ENCODE measurements around the gene CNTN6. TPM values are rescaled to one million over a fixed set of nuclear protein-coding genes. Genes with fewer than 3 reads are reported as not detected.

The CNTN6 gene
- total RNA-seq, 1 experiment from 2014 or later = not detected

- CTCF ChIA-PET = no interaction called here
- H3K9ac ChIP-seq (ENCODE audit: low read length) = no peak overlapping the region
- intact Hi-C loops (cut with micrococcal nuclease) = no loop called here
- H3K4me2 ChIP-seq (ENCODE audit: low read length) = no peak overlapping the region
- peaks cover 4 to 13% of the 10 kb centered on the region in 2 experiments; a peak in 2 of 4 replicates for H3K9me3 ChIP-seq (ENCODE audit: control insufficient read depth in 1 of 2, insufficient read depth in 1 of 2, low read depth in 1 of 2, low read length in 2 of 2)
- H3K27me3 ChIP-seq (ENCODE audit: insufficient read depth, low read length) = no peaks in the 10 kb centered on the region
- H3K4me3 ChIP-seq (replicated peaks in 1 of 2; ENCODE audit: low read depth in 1 of 2, low read length in 2 of 2) = no peak overlapping the region
- H4K20me1 ChIP-seq (ENCODE audit: insufficient read depth) = no peaks in the 10 kb centered on the region
- DNase-seq (ENCODE audit: low read depth, low spot score) (no peak), ATAC-seq (no peak)
- H3K79me2 ChIP-seq (ENCODE audit: insufficient read depth, low read length) = no peaks in the 10 kb centered on the region
- TF ChIP-seq FOSL1 (IDR thresholded peaks at IDR 0.05; ENCODE audit: low read depth) (no peak), ELF1 (IDR thresholded peaks at IDR 0.05; ENCODE audit: borderline replicate concordance, low read depth) (no peak), YY1 (IDR thresholded peaks at IDR 0.05; ENCODE audit: extremely low read depth, insufficient replicate concordance, low read depth, low read length) (no peak), SRF (IDR thresholded peaks at IDR 0.05; ENCODE audit: low read depth) (no peak), CTCF (IDR thresholded peaks at IDR 0.05 in 2 of 3, conservative IDR thresholded peaks at IDR 0.05 in 1 of 3; ENCODE audit: borderline replicate concordance in 1 of 3, insufficient read depth in 1 of 3, low read depth in 2 of 3, low read length in 2 of 3) (no peak), TCF7L2 (IDR thresholded peaks at IDR 0.05; ENCODE audit: borderline replicate concordance, extremely low read depth, insufficient read depth, insufficient read length) (no peak), CBX3 (IDR thresholded peaks at IDR 0.05; ENCODE audit: low read depth) (no peak), EZH2 (IDR thresholded peaks at IDR 0.05) (no peak), SIN3A (IDR thresholded peaks at IDR 0.05; ENCODE audit: low read depth) (no peak), RAD21 (IDR thresholded peaks at IDR 0.05; ENCODE audit: low read depth) (no peak), JUND (IDR thresholded peaks at IDR 0.05) (no peak)
- TF ChIP-seq, protein P1, sequence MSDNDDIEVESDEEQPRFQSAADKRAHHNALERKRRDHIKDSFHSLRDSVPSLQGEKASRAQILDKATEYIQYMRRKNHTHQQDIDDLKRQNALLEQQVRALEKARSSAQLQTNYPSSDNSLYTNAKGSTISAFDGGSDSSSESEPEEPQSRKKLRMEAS (IDR thresholded peaks at IDR 0.05) = no peak
- no TSS peak for BruUV-seq (replicated peaks)
- no peak overlapping the region for H3K27ac ChIP-seq (ENCODE audit: low read depth, low read length)
- POLR2A ChIA-PET = no interaction called here
- no peak overlapping the region for H2AFZ ChIP-seq (ENCODE audit: low read depth, low read length, poor library complexity, severe bottlenecking)
- no peaks in the 10 kb centered on the region for H3K9me2 ChIP-seq (ENCODE audit: insufficient read depth)
- no peaks in the 10 kb centered on the region for H3K36me3 ChIP-seq (ENCODE audit: control insufficient read depth in 1 of 2, insufficient read depth in 2 of 2, low read length in 2 of 2)
- H3K4me1 ChIP-seq (ENCODE audit: control insufficient read depth in 1 of 2, insufficient read depth in 2 of 2, low read length in 2 of 2) = no peaks in the 10 kb centered on the region
- RAD21 ChIA-PET (ENCODE audit: low non-redundant PET in 1 of 2, low total read pairs in 2 of 2, uncharacterized antibody in 2 of 2, unreplicated experiment in 2 of 2) = no interaction called here
Measured at GRCh38 chr3:1272546-1273265, 179.9 kb downstream of the CNTN6 start.

Measured in HCT116 (cell line).